GM12801 (cell line): ENCODE measurements around the gene ROBO4.

Experiments
- CTCF ChIP-seq: IDR thresholded peaks from one replicate; pipeline ENCODE4 v1.5.1; 2011; ENCODE audit warnings: control low read depth; ENCODE audit not compliant: insufficient read length; ENCODE audit errors: extremely low read depth

ROBO4 gene

GRCh38 chr11:124898263-124898680 lies 607 bp upstream of the ROBO4 start:
- no peak for TF ChIP-seq CTCF

GRCh38 chr11:124896821-124897391 lies 759 bp downstream of the ROBO4 start:
- TF ChIP-seq CTCF, result no peak

- TF ChIP-seq CTCF, result no peak
Measured at GRCh38 chr11:124896071-124896750, 1.5 kb downstream of the ROBO4 start.

- TF ChIP-seq CTCF, result no peak
Measured at GRCh38 chr11:124895471-124895971, 2.1 kb downstream of the ROBO4 start.

DNA sequence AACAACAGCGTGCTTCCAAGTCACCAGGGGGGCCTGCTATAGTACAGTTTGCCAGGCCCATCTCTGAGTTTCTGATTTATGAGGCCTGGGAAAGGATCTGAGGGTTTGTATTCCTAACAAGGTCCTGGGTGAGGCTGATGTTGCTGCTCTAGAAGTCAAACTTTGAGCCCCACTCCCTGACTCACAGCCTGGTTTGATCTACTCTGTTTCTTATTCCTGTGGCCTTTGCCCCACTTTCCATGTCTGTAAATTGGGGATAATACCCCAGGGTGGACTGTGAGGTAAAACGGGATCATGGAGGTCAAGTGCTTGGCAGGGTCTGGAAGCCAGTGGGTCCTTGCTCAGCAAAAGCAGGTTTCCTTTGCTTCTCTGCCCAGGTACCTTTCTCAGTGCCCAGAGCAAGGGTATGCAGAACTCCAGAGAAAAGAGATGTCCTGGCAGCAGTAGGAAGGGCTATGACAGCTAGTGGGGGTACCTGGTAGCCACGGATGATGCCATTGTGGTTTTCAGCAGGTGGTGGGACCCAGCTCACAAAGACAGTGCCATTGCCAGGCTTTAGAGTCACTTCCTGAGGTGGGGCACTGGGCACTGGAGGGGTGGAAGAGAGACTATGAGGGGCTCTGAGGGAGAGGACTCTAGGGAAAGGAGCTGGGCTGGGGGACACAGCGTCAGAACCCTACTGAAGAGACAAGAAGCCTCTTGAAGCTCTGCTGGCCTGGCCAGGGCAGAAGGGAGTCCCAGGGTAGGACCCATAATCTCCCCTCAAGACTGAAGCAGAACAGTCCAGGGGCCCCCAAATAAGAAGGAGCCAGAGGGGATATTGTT lies 2.8 kb downstream of the ROBO4 start:
- no peak for TF ChIP-seq CTCF

DNA sequence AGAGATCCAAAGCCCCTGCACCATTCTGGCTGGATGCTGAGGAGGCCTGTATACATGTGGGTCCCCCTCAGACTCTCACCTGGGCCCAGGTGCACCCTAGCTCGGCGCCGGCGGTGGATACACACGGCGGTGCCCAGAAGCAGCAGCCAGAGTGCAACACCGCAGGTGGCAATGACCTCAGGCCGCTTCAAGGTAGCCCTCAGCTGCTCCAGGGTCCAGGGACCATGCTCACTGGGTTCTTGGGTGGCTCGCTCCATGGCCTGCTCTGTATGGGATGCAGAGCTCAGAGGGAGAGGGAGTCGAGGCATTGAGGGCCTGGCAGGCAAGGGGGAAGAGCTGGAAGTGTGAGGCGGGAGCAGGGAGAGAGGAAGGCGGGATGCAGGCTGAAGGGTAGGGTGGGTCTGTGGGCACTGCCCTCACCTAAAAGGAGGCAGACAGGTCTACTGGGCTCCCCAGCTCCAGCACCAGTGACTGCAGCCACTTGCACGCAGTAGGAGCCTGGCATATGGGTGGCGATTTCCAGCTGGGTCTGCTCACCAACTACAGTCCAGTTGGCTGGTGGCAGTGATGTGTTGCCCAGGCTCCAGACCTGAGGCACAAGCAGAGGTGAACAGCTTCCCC lies 3.8 kb downstream of the ROBO4 start:
- TF ChIP-seq CTCF, result no peak
